B cell (primary cell): ENCODE data around the gene RASGRF2. TPM values are rescaled to one million over a fixed set of nuclear protein-coding genes. Genes with fewer than 3 reads are reported as not detected.

ENCODE experiments used
- ATAC-seq: fragments of 200-7000 bp; cut with Tn5 transposase; one replicate; pipeline ENCODE4 v1.10.0; 2021; ENCODE audit warnings: low read depth, mild to moderate bottlenecking, moderate number of reproducible peaks, moderate library complexity
- CTCF ChIA-PET: fragments of 350-600 bp; sonication (Branson Sonifier 250); formaldehyde crosslinking; loops from one replicate; lab custom pipeline; 2021; ENCODE audit warnings: antibody characterized with exemption, inconsistent platforms; lab: Charles Lee
- POLR2A ChIA-PET: fragments of 350-600 bp; sonication (Branson Sonifier 250); formaldehyde crosslinking; loops from one replicate; lab custom pipeline; 2021; ENCODE audit warnings: antibody characterized with exemption; lab: Charles Lee
- DNase-seq: peaks from one replicate; pipeline ENCODE4 v3.0.0; 2013
- H2AFZ ChIP-seq: 2 replicates; pipeline ENCODE4 v1.6.1; 2012; ENCODE audit warnings: mild to moderate bottlenecking, low read depth, low read length; ENCODE audit not compliant: insufficient read depth, poor library complexity, severe bottlenecking
- H3K27ac ChIP-seq, 2 donors: 1 replicate in 1 of 2; 2 replicates in 1 of 2; pipeline ENCODE4 v1.5.1; 2012 to 2013; ENCODE audit warnings: low read length in 2 of 2, mild to moderate bottlenecking in 2 of 2, moderate library complexity in 1 of 2
- H3K27me3 ChIP-seq, 4 experiments: fragments of 200-600 bp in 1 of 4; sonication (generic) in 1 of 4; replicated peaks in 1 of 4; 1 replicate in 2 of 4; 2 replicates in 2 of 4; pipeline versions ENCODE4 v1.6.1 to v1.7.0; 2013 to 2016; ENCODE audit warnings: low read length in 3 of 4, mild to moderate bottlenecking in 2 of 4, mixed read lengths in 1 of 4, moderate library complexity in 1 of 4; ENCODE audit not compliant: insufficient read depth in 4 of 4, control insufficient read depth in 3 of 4; ENCODE audit errors: control extremely low read depth in 1 of 4
- H3K36me3 ChIP-seq, 2 experiments: replicated peaks in 1 of 2; 1 replicate in 1 of 2; 2 replicates in 1 of 2; pipeline versions ENCODE4 v1.6.1 to v1.7.1; 2013; ENCODE audit warnings: low read length in 1 of 2; ENCODE audit not compliant: insufficient read depth in 2 of 2, control insufficient read depth in 1 of 2; ENCODE audit errors: control extremely low read depth in 1 of 2, extremely low read depth in 1 of 2
- H3K4me1 ChIP-seq, 2 donors: fragments of 200-600 bp in 1 of 2; sonication (generic) in 1 of 2; 1 replicate in 1 of 2; 2 replicates in 1 of 2; pipeline versions ENCODE4 v1.5.1 to v1.6.1; 2013 to 2017; ENCODE audit warnings: low read length in 2 of 2; ENCODE audit not compliant: control insufficient read depth in 2 of 2, insufficient read depth in 2 of 2
- H3K4me2 ChIP-seq: replicated peaks from 2 replicates; pipeline ENCODE3; 2012; ENCODE audit warnings: mild to moderate bottlenecking, low read depth, low read length; ENCODE audit not compliant: poor library complexity, severe bottlenecking
- H3K4me3 ChIP-seq, 5 experiments: fragments of 200-600 bp in 1 of 5; sonication (generic) in 1 of 5; 1 replicate in 3 of 5; 2 replicates in 2 of 5; pipeline versions ENCODE4 v1.5.1 to v1.7.0; 2011 to 2016; ENCODE audit warnings: low read length in 4 of 5, mild to moderate bottlenecking in 4 of 5, low read depth in 2 of 5, control low read depth in 1 of 5, moderate library complexity in 1 of 5; ENCODE audit not compliant: insufficient read depth in 1 of 5; ENCODE audit errors: control extremely low read depth in 1 of 5, extremely low read depth in 1 of 5
- H3K79me2 ChIP-seq: fragments of 200-600 bp; sonication (generic); one replicate; pipeline ENCODE4 v1.6.0; 2016; ENCODE audit warnings: low read length; ENCODE audit not compliant: control insufficient read depth, insufficient read depth
- H3K9ac ChIP-seq: fragments of 200-600 bp; sonication (generic); 2 replicates; pipeline ENCODE4 v1.6.1; 2017; ENCODE audit warnings: mild to moderate bottlenecking, low read length, moderate library complexity
- H3K9me3 ChIP-seq, 3 donors: one replicate each; pipeline versions ENCODE4 v1.6.1 to v1.7.1; 2013; ENCODE audit warnings: low read length in 2 of 3; ENCODE audit not compliant: control insufficient read depth in 2 of 3, insufficient read depth in 1 of 3; ENCODE audit errors: control extremely low read depth in 1 of 3
- H4K20me1 ChIP-seq: 2 replicates; pipeline ENCODE4 v1.6.0; 2012; ENCODE audit warnings: mild to moderate bottlenecking, low read length; ENCODE audit not compliant: insufficient read depth, control insufficient read depth, poor library complexity, severe bottlenecking
- H3K27ac Mint-ChIP-seq: one replicate; pipeline ENCODE4 v1.8.0; 2021; ENCODE audit warnings: mixed read lengths
- H3K27me3 Mint-ChIP-seq: one replicate; pipeline ENCODE4 v1.8.0; 2021; ENCODE audit warnings: mixed read lengths
- H3K4me1 Mint-ChIP-seq: one replicate; pipeline ENCODE4 v1.8.0; 2021; ENCODE audit warnings: mixed read lengths
- H3K4me3 Mint-ChIP-seq: one replicate; pipeline ENCODE4 v1.8.0; 2021; ENCODE audit warnings: mixed read lengths
- H3K9me3 Mint-ChIP-seq: one replicate; pipeline ENCODE4 v1.8.0; 2022; ENCODE audit warnings: mixed read lengths; ENCODE audit not compliant: insufficient read depth
- CTCF ChIP-seq: fragments of 200-600 bp; IDR thresholded peaks from one replicate; pipeline ENCODE4 v1.8.0; 2022; ENCODE audit warnings: antibody characterized with exemption, mild to moderate bottlenecking
- EZH2 ChIP-seq: IDR thresholded peaks from 2 replicates; pipeline ENCODE4 v1.6.1; 2012; ENCODE audit warnings: borderline replicate concordance, low read depth, mild to moderate bottlenecking, moderate library complexity, low read length; ENCODE audit not compliant: insufficient read depth, poor library complexity, severe bottlenecking
- WGBS: methylation state at CpG from one replicate; pipeline ENCODE4 v1.1.5; 2013; ENCODE audit warnings: missing lambda C conversion rate; ENCODE audit not compliant: insufficient coverage; 5-methylcytosine and 5-hydroxymethylcytosine counted together
- intact Hi-C: fragments of 100-400 bp; cut with micrococcal nuclease; formaldehyde crosslinking; loops from one replicate; pipeline ENCODE4 v1.10.0; 2022
- polyA plus RNA-seq: library from polyadenylated mRNA; depleted of rRNA; stranded (reverse); fragments of >200 nt; gene quantifications from 2 replicates; pipeline ENCODE4 v1.2.3, GENCODE V29; 2012
- total RNA-seq, 2 donors: library from RNA; stranded (reverse); fragments of 120-200 nt in 1 of 2; gene quantifications; 1 replicate in 1 of 2; 2 replicates in 1 of 2; pipeline versions ENCODE4 v1.2.3 to v1.2.4, GENCODE V29; 2013 to 2022

The RASGRF2 gene
- total and polyA plus RNA-seq, 2 donors (not counting 1 experiment from before 2014, with no cell fraction given) = 0.04 to 0.37 TPM

DNA sequence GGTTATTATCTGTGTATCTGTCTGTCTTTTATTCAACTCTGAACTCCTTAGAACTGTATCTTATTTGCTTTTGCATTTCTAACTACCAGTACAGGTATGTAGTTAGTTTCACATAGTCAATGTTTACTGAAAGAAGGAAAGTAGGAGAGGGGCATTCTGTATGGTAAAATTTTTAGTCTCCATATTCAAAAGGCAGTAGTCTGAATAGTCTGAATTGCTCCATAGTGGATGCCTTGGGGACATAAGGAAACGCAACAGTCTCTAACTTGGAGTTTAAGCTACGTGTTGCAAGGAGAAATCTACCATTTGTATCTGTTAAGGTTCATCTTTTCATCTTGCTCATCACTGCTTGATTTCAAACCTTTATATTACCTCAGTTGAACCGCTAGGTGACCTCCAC, 26.2 kb downstream of the RASGRF2 start:
- no peak overlapping the region for H3K4me2 ChIP-seq
- 67% methylated on average over 3 of the region's 3 CpGs for WGBS
- H3K9ac ChIP-seq = no peak overlapping the region
- no peaks in the 10 kb centered on the region for H3K9me3 Mint-ChIP-seq
- TF ChIP-seq CTCF (no peak), EZH2 (no peak)
- ATAC-seq = no peak
- no peaks in the 10 kb centered on the region for H4K20me1 ChIP-seq
- no peaks in the 10 kb centered on the region for H3K9me3 ChIP-seq
- H3K27ac Mint-ChIP-seq = no peak overlapping the region
- intact Hi-C loops = no loop called here
- H3K36me3 ChIP-seq = no peaks in the 10 kb centered on the region
- peaks cover 12% of the 10 kb centered on the region for H3K27me3 Mint-ChIP-seq
- DNase-seq = no peak
- no peaks in the 10 kb centered on the region for H3K4me1 ChIP-seq
- no peak overlapping the region for H3K4me3 Mint-ChIP-seq
- H3K27me3 ChIP-seq = peaks cover 0 to 5% (median 0%) of the 10 kb centered on the region in 4 experiments
- H3K79me2 ChIP-seq = no peaks in the 10 kb centered on the region
- H3K27ac ChIP-seq = no peak overlapping the region
- no peak overlapping the region for H3K4me3 ChIP-seq
- POLR2A ChIA-PET = no interaction called here
- no peaks in the 10 kb centered on the region for H3K4me1 Mint-ChIP-seq
- no peak overlapping the region for H2AFZ ChIP-seq
- CTCF ChIA-PET = no interaction called here

GRCh38 chr5:80987078-80987766, 27.1 kb downstream of the RASGRF2 start:
- DNase-seq (no peak), ATAC-seq (no peak)
- H3K4me1 ChIP-seq = no peaks in the 10 kb centered on the region
- H2AFZ ChIP-seq = no peak overlapping the region
- WGBS = 97% methylated on average over 4 of the region's 7 CpGs
- no peaks in the 10 kb centered on the region for H3K9me3 Mint-ChIP-seq
- no peaks in the 10 kb centered on the region for H3K4me1 Mint-ChIP-seq
- no peak overlapping the region for H3K4me3 ChIP-seq
- no peak overlapping the region for H3K9ac ChIP-seq
- peaks cover 12% of the 10 kb centered on the region for H3K27me3 Mint-ChIP-seq
- no peaks in the 10 kb centered on the region for H3K36me3 ChIP-seq
- no peaks in the 10 kb centered on the region for H3K79me2 ChIP-seq
- intact Hi-C loops = no loop called here
- H3K9me3 ChIP-seq = no peaks in the 10 kb centered on the region
- no peak overlapping the region for H3K4me2 ChIP-seq
- ChIA-PET CTCF (no interaction called here), POLR2A (no interaction called here)
- no peaks in the 10 kb centered on the region for H4K20me1 ChIP-seq
- H3K27ac Mint-ChIP-seq = no peak overlapping the region
- no peak overlapping the region for H3K4me3 Mint-ChIP-seq
- peaks cover 0 to 5% (median 0%) of the 10 kb centered on the region in 4 experiments for H3K27me3 ChIP-seq
- no peak overlapping the region for H3K27ac ChIP-seq
- TF ChIP-seq EZH2 (no peak), CTCF (no peak)
